GM18505 (cell line): ENCODE data around the gene MPV17L.
"Not testable (repeated sequence)": the region's sequence is repeated elsewhere in the genome, so short reads cannot be mapped to it uniquely, and the experiment has no call there.

Source experiments
- ATAC-seq: cut with Tn5 transposase; IDR thresholded peaks from one replicate; pipeline ENCODE4 v1.9.1; 2021; ENCODE audit not compliant: unreplicated experiment
- POLR2A ChIP-seq: IDR thresholded peaks from 4 replicates; pipeline ENCODE4 v1.6.1; 2011; ENCODE audit warnings: borderline replicate concordance; ENCODE audit not compliant: insufficient read depth, insufficient read length; ENCODE audit errors: extremely low read depth

The MPV17L gene

GRCh38 chr16:15452246-15452855, 56.8 kb downstream of the MPV17L start:
- TF ChIP-seq POLR2A, result no peak
- ATAC-seq, result no peak

GRCh38 chr16:15453296-15453695, 57.7 kb downstream of the MPV17L start:
- ATAC-seq, result not testable (repeated sequence)

DNA sequence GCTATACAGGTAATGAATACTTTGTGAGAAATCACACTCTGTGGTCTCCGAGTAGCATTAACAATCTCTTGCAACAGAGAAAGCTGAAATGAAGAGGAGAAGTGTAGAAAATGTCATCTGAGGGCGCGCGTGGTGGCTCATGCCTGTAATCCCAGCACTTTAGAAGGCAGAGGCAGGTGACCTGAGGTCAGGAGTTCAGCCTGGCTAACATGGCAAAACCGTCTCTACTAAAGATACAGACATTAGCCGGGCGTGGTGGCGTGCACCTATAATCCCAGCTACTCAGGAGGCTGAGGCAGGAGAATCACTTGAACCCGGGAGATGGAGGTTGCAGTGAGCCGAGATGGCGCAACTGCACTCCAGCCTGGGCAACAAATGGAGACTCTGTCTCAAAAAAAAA, 59.4 kb downstream of the MPV17L start:
- ATAC-seq, result not testable (repeated sequence)

DNA sequence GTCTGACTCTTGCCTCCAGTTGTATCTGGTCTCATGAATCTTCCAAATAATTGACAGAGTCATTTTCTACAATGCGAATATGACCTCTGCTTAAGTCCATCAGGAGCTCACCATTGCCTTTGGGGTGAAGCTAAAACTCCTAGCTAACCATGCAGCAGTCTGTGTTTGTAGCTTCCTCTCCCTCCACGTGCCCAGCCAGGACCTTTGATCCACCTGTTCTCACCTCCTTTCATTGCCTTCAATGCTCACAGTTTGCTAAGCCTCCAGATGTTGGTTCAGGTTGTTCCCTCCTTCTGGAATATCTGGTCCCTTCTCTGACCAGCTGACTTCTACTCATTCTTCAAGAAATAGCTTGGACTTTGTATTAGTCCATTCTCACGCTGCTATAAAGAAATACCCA, 61.8 kb downstream of the MPV17L start:
- no peak for ATAC-seq
- TF ChIP-seq POLR2A, result no peak

- ATAC-seq, result no peak
- no peak for TF ChIP-seq POLR2A
Observed at GRCh38 chr16:15457958-15458357, 62.4 kb downstream of the MPV17L start.

- ATAC-seq, result no peak
- TF ChIP-seq POLR2A, result no peak
Observed at GRCh38 chr16:15459791-15460190, 64.2 kb downstream of the MPV17L start.

DNA sequence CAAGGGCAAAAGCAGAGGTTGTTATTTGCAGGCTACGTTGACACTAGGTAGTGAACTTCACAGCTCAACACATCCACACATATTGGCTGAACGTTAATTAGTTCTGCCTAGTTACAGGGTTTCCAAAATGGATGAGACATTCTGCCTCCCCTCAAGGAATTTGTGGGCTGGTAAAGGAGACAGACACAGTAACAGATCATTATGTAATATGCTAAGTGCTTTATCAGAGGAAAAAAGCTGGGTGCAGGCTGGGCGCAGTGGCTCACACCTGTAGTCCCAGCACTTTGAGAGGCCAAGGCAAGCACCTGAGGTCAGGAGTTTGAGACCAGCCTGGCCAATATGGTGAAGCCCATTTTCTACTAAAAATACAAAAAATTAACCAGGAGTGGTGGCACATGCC, 65.0 kb downstream of the MPV17L start:
- ATAC-seq, result no peak
- TF ChIP-seq POLR2A, result no peak

DNA sequence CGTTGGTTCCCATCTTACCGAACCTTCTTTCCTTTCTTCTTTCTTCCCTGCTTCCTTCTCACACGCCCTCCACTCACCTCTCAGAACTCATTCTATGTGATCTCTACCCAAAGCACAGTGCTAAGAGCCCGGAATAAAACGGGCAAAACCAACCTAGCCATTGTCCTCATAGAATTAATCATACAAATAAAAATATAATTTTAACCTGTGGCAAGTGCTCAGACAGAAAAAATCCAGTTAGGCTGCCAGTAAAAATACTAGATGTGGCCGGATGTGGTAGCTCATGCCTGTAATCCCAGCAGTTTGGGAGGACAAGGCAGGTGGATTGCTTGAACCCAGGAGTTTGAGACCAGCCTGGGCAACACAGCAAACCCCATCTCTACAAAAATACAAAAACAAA, 65.8 kb downstream of the MPV17L start:
- no peak for ATAC-seq
- no peak for TF ChIP-seq POLR2A
